ENCODE measurements around the gene GALK2. TPM values are rescaled to one million over a fixed set of nuclear protein-coding genes. Genes with fewer than 3 reads are reported as not detected.
"Not testable (repeated sequence)": the region's sequence is repeated elsewhere in the genome, so short reads cannot be mapped to it uniquely, and the experiment has no call there.

The GALK2 gene
- total RNA-seq, 1 donor: 44.2 TPM

- TF ChIP-seq CTCF (IDR thresholded peaks at IDR 0.05; ENCODE audit: extremely low read depth, low read depth, low read length): no peak
- Histone ChIP-seq H3K36me3 (ENCODE audit: insufficient read depth, low read length) (no peaks in the 10 kb centered on the region), H3K4me1 (ENCODE audit: insufficient read depth, low read length) (peaks cover 13% of the 10 kb centered on the region), H3K4me2 (ENCODE audit: insufficient read depth, low read length) (no peak overlapping the region), H3K4me3 (ENCODE audit: insufficient read depth, low read length) (no peak overlapping the region), H3K27ac (ENCODE audit: low read depth, low read length) (no peak overlapping the region), H3K79me2 (ENCODE audit: insufficient read depth, low read length) (peaks cover 4% of the 10 kb centered on the region), H4K20me1 (ENCODE audit: insufficient read depth, low read length) (no peaks in the 10 kb centered on the region), H3K27me3 (ENCODE audit: insufficient read depth, low read length) (no peaks in the 10 kb centered on the region), H2AFZ (ENCODE audit: low read length) (no peak overlapping the region), H3K9me3 (ENCODE audit: low read depth, low read length) (no peaks in the 10 kb centered on the region)
- no peak for DNase-seq (ENCODE audit: insufficient read length, low spot score, missing footprints)
Observed at GRCh38 chr15:49255966-49256759, 86.1 kb downstream of the GALK2 start.

DNA sequence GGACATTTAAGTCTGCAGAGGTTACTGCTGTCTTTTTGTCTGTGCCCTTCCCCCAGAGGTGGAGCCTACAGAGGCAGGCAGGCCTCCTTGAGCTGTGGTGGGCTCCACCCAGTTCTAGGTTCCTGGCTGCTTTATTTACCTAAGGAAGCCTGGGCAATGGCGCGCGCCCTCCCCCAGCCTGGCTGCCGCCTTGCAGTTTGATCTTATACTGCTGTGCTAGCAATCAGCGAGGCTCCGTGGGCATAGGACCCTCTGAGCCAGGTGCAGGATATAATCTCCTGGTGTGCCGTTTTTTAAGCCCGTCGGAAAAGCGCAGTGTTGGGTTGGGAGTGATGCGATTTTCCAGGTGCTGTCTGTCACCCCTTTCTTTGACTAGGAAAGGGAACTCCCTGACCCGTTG, 95.1 kb downstream of the GALK2 start:
- not testable (repeated sequence) for DNase-seq (ENCODE audit: insufficient read length, low spot score, missing footprints); H3K4me2 ChIP-seq (ENCODE audit: insufficient read depth, low read length); H3K36me3 ChIP-seq (ENCODE audit: insufficient read depth, low read length); H3K27ac ChIP-seq (ENCODE audit: low read depth, low read length); H4K20me1 ChIP-seq (ENCODE audit: insufficient read depth, low read length); H2AFZ ChIP-seq (ENCODE audit: low read length); H3K27me3 ChIP-seq (ENCODE audit: insufficient read depth, low read length); H3K4me3 ChIP-seq (ENCODE audit: insufficient read depth, low read length); H3K79me2 ChIP-seq (ENCODE audit: insufficient read depth, low read length); H3K9me3 ChIP-seq (ENCODE audit: low read depth, low read length); H3K4me1 ChIP-seq (ENCODE audit: insufficient read depth, low read length)

DNA sequence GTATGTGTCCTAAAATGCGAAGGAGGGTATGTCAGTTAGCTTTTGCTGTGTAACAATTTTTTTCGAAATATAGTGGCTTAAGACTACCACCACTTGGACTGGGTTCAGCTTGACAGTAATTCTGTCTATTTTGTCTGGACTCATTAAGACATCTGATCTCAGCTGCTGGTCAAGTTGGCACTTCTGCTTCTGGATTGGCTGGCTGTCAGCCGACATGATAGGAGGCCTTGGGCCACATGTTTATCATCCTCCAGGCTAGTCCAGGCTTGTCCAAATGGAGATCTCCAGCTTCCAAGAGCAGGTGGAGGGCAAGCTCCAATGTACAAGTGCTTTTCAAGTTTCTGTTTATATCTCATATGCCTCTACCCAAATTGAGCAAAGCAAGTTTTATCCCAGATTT, 95.9 kb downstream of the GALK2 start:
- Histone ChIP-seq H3K4me2 (ENCODE audit: insufficient read depth, low read length) (no peak overlapping the region), H3K27ac (ENCODE audit: low read depth, low read length) (no peak overlapping the region), H4K20me1 (ENCODE audit: insufficient read depth, low read length) (no peaks in the 10 kb centered on the region), H2AFZ (ENCODE audit: low read length) (no peak overlapping the region), H3K36me3 (ENCODE audit: insufficient read depth, low read length) (no peaks in the 10 kb centered on the region), H3K4me1 (ENCODE audit: insufficient read depth, low read length) (peaks cover 12% of the 10 kb centered on the region), H3K4me3 (ENCODE audit: insufficient read depth, low read length) (no peak overlapping the region), H3K27me3 (ENCODE audit: insufficient read depth, low read length) (no peaks in the 10 kb centered on the region), H3K9me3 (ENCODE audit: low read depth, low read length) (no peaks in the 10 kb centered on the region), H3K79me2 (ENCODE audit: insufficient read depth, low read length) (peaks cover 4% of the 10 kb centered on the region)
- DNase-seq (ENCODE audit: insufficient read length, low spot score, missing footprints): no peak
- no peak for TF ChIP-seq CTCF (IDR thresholded peaks at IDR 0.05; ENCODE audit: extremely low read depth, low read depth, low read length)

GRCh38 chr15:49270541-49271421, 100.7 kb downstream of the GALK2 start:
- peak; percentile 83 for DNase-seq (ENCODE audit: insufficient read length, low spot score, missing footprints)

More at GRCh38 chr15:49270541-49271421, 100.7 kb downstream of the GALK2 start:
- TF ChIP-seq CTCF (IDR thresholded peaks at IDR 0.05; ENCODE audit: extremely low read depth, low read depth, low read length): no peak
- Histone ChIP-seq H3K9me3 (ENCODE audit: low read depth, low read length) (no peaks in the 10 kb centered on the region), H3K79me2 (ENCODE audit: insufficient read depth, low read length) (peaks cover 4% of the 10 kb centered on the region), H2AFZ (ENCODE audit: low read length) (no peak overlapping the region), H3K4me3 (ENCODE audit: insufficient read depth, low read length) (peak overlapping the region; percentile 4), H3K27ac (ENCODE audit: low read depth, low read length) (peak overlapping the region; percentile 71), H3K36me3 (ENCODE audit: insufficient read depth, low read length) (no peaks in the 10 kb centered on the region), H3K4me2 (ENCODE audit: insufficient read depth, low read length) (peak overlapping the region; percentile 74), H3K4me1 (ENCODE audit: insufficient read depth, low read length) (peaks cover 24% of the 10 kb centered on the region), H4K20me1 (ENCODE audit: insufficient read depth, low read length) (no peaks in the 10 kb centered on the region), H3K27me3 (ENCODE audit: insufficient read depth, low read length) (no peaks in the 10 kb centered on the region)
